ENCODE measurements around the gene ALMS1. TPM values are rescaled to one million over a fixed set of nuclear protein-coding genes. Genes with fewer than 3 reads are reported as not detected.

The ALMS1 gene
- total and polyA plus RNA-seq, 2 donors (not counting 3 experiments of a cell fraction or from before 2014, with no cell fraction given) = 5.7 to 15.4 TPM

- no TSS peak for BruUV-seq (replicated peaks)
- ChIA-PET POLR2A (no interaction called here), CTCF (no interaction called here)
- H3K4me3 ChIP-seq (replicated peaks in 1 of 3; ENCODE audit: insufficient read depth in 1 of 3, low read depth in 1 of 3, low read length in 3 of 3) = no peak overlapping the region
- dilution Hi-C loops (cut with MboI; ENCODE audit: extremely low pct_ligation_motif_present, low sequenced_read_pairs) (no loop called here), intact Hi-C loops (cut with micrococcal nuclease) (no loop called here)
- TF ChIP-seq EZH2 (IDR thresholded peaks at IDR 0.05; ENCODE audit: borderline replicate concordance, low read depth, low read length, severe bottlenecking) (no peak), POLR2AphosphoS5 (IDR thresholded peaks at IDR 0.05; ENCODE audit: insufficient read depth, low read depth, low read length) (no peak), JUN (IDR thresholded peaks at IDR 0.05; ENCODE audit: borderline replicate concordance, insufficient read depth, insufficient read length, low read depth) (no peak), MYC (IDR thresholded peaks at IDR 0.05; ENCODE audit: low read depth, low read length) (no peak), CTCF (IDR thresholded peaks at IDR 0.05; ENCODE audit: extremely low read depth in 1 of 2, insufficient read depth in 1 of 2, low read depth in 1 of 2, low read length in 2 of 2) (no peak), GATA2 (IDR thresholded peaks at IDR 0.05; ENCODE audit: insufficient read depth, insufficient read length, low read depth, low read length) (no peak), MAX (IDR thresholded peaks at IDR 0.05; ENCODE audit: insufficient read depth, insufficient read length) (no peak), POLR2A (IDR thresholded peaks at IDR 0.05; ENCODE audit: low read depth, low read length) (no peak), FOS (IDR thresholded peaks at IDR 0.05; ENCODE audit: borderline replicate concordance, insufficient read depth, low read length) (no peak)
- H3K27ac ChIP-seq (ENCODE audit: insufficient read depth, low read depth, low read length) = no peak overlapping the region
- no peak overlapping the region for H3K9ac ChIP-seq (replicated peaks; ENCODE audit: extremely low read depth, insufficient read depth, low read length)
- H3K36me3 ChIP-seq (ENCODE audit: control insufficient read depth in 2 of 2, extremely low read depth in 1 of 2, insufficient read depth in 2 of 2, low read length in 2 of 2) = peaks cover 0 to 1% of the 10 kb centered on the region in 2 experiments
- H3K79me2 ChIP-seq (ENCODE audit: control insufficient read depth, insufficient read depth, low read length) = no peaks in the 10 kb centered on the region
- no peaks in the 10 kb centered on the region for H3K9me1 ChIP-seq (replicated peaks; ENCODE audit: control insufficient read depth, extremely low read depth, insufficient read depth, low read length)
- FAIRE-seq (no peak), DNase-seq (ENCODE audit: low read depth, low spot score) (no peak)
- H3K4me2 ChIP-seq (ENCODE audit: insufficient read depth, low read length) = no peak overlapping the region
- no peaks in the 10 kb centered on the region for H4K20me1 ChIP-seq (replicated peaks; ENCODE audit: control insufficient read depth, extremely low read depth, insufficient read depth, low read length)
- H3K4me1 ChIP-seq (ENCODE audit: control insufficient read depth, extremely low read depth, insufficient read depth, low read length) = no peaks in the 10 kb centered on the region
- H3K9me3 ChIP-seq (replicated peaks; ENCODE audit: control insufficient read depth, insufficient read depth, low read length) = no peaks in the 10 kb centered on the region
- H3K27me3 ChIP-seq (ENCODE audit: control insufficient read depth in 2 of 2, insufficient read depth in 2 of 2, low read length in 2 of 2) = no peaks in the 10 kb centered on the region
- H2AFZ ChIP-seq (ENCODE audit: low read depth, low read length) = no peak overlapping the region
These were observed 40.5 kb downstream of the ALMS1 start for GRCh38 chr2:73426176-73426575.
